ENCODE results near the gene CYP2R1. TPM values are rescaled to one million over a fixed set of nuclear protein-coding genes. Genes with fewer than 3 reads are reported as not detected.

CYP2R1 gene
- total and polyA plus RNA-seq, 2 experiments from 2014 or later = 11.8 to 16.4 TPM

GRCh38 chr11:14894657-14895598 is 2.9 kb upstream of the CYP2R1 start:
- TF ChIP-seq NANOG (IDR thresholded peaks at IDR 0.05; ENCODE audit: borderline replicate concordance) = no peak
- no peak for TF ChIP-seq ZNF331 (CRISPR knock-in tag; IDR thresholded peaks at IDR 0.05; ENCODE audit: low read depth)
- no peak for TF ChIP-seq EZH2 (IDR thresholded peaks at IDR 0.05; ENCODE audit: low read depth, unreplicated experiment)
- TF ChIP-seq POLR2AphosphoS5 (IDR thresholded peaks at IDR 0.05; ENCODE audit: low read depth) = no peak
- TF ChIP-seq, protein P1, sequence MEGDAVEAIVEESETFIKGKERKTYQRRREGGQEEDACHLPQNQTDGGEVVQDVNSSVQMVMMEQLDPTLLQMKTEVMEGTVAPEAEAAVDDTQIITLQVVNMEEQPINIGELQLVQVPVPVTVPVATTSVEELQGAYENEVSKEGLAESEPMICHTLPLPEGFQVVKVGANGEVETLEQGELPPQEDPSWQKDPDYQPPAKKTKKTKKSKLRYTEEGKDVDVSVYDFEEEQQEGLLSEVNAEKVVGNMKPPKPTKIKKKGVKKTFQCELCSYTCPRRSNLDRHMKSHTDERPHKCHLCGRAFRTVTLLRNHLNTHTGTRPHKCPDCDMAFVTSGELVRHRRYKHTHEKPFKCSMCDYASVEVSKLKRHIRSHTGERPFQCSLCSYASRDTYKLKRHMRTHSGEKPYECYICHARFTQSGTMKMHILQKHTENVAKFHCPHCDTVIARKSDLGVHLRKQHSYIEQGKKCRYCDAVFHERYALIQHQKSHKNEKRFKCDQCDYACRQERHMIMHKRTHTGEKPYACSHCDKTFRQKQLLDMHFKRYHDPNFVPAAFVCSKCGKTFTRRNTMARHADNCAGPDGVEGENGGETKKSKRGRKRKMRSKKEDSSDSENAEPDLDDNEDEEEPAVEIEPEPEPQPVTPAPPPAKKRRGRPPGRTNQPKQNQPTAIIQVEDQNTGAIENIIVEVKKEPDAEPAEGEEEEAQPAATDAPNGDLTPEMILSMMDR (conservative IDR thresholded peaks at IDR 0.05; ENCODE audit: low read depth in 2 of 2) = no peak
- no peak for TF ChIP-seq EZH2phosphoT487 (IDR thresholded peaks at IDR 0.05; ENCODE audit: unreplicated experiment)
- TF ChIP-seq JUNB (IDR thresholded peaks at IDR 0.05; ENCODE audit: unreplicated experiment) = no peak
- TF ChIP-seq, protein P2, sequence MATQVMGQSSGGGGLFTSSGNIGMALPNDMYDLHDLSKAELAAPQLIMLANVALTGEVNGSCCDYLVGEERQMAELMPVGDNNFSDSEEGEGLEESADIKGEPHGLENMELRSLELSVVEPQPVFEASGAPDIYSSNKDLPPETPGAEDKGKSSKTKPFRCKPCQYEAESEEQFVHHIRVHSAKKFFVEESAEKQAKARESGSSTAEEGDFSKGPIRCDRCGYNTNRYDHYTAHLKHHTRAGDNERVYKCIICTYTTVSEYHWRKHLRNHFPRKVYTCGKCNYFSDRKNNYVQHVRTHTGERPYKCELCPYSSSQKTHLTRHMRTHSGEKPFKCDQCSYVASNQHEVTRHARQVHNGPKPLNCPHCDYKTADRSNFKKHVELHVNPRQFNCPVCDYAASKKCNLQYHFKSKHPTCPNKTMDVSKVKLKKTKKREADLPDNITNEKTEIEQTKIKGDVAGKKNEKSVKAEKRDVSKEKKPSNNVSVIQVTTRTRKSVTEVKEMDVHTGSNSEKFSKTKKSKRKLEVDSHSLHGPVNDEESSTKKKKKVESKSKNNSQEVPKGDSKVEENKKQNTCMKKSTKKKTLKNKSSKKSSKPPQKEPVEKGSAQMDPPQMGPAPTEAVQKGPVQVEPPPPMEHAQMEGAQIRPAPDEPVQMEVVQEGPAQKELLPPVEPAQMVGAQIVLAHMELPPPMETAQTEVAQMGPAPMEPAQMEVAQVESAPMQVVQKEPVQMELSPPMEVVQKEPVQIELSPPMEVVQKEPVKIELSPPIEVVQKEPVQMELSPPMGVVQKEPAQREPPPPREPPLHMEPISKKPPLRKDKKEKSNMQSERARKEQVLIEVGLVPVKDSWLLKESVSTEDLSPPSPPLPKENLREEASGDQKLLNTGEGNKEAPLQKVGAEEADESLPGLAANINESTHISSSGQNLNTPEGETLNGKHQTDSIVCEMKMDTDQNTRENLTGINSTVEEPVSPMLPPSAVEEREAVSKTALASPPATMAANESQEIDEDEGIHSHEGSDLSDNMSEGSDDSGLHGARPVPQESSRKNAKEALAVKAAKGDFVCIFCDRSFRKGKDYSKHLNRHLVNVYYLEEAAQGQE (IDR thresholded peaks at IDR 0.05; ENCODE audit: unreplicated experiment) = no peak
- no peak for TF ChIP-seq CREB1 (CRISPR knock-in tag; IDR thresholded peaks at IDR 0.05; ENCODE audit: low read depth)
- TF ChIP-seq, protein P3, sequence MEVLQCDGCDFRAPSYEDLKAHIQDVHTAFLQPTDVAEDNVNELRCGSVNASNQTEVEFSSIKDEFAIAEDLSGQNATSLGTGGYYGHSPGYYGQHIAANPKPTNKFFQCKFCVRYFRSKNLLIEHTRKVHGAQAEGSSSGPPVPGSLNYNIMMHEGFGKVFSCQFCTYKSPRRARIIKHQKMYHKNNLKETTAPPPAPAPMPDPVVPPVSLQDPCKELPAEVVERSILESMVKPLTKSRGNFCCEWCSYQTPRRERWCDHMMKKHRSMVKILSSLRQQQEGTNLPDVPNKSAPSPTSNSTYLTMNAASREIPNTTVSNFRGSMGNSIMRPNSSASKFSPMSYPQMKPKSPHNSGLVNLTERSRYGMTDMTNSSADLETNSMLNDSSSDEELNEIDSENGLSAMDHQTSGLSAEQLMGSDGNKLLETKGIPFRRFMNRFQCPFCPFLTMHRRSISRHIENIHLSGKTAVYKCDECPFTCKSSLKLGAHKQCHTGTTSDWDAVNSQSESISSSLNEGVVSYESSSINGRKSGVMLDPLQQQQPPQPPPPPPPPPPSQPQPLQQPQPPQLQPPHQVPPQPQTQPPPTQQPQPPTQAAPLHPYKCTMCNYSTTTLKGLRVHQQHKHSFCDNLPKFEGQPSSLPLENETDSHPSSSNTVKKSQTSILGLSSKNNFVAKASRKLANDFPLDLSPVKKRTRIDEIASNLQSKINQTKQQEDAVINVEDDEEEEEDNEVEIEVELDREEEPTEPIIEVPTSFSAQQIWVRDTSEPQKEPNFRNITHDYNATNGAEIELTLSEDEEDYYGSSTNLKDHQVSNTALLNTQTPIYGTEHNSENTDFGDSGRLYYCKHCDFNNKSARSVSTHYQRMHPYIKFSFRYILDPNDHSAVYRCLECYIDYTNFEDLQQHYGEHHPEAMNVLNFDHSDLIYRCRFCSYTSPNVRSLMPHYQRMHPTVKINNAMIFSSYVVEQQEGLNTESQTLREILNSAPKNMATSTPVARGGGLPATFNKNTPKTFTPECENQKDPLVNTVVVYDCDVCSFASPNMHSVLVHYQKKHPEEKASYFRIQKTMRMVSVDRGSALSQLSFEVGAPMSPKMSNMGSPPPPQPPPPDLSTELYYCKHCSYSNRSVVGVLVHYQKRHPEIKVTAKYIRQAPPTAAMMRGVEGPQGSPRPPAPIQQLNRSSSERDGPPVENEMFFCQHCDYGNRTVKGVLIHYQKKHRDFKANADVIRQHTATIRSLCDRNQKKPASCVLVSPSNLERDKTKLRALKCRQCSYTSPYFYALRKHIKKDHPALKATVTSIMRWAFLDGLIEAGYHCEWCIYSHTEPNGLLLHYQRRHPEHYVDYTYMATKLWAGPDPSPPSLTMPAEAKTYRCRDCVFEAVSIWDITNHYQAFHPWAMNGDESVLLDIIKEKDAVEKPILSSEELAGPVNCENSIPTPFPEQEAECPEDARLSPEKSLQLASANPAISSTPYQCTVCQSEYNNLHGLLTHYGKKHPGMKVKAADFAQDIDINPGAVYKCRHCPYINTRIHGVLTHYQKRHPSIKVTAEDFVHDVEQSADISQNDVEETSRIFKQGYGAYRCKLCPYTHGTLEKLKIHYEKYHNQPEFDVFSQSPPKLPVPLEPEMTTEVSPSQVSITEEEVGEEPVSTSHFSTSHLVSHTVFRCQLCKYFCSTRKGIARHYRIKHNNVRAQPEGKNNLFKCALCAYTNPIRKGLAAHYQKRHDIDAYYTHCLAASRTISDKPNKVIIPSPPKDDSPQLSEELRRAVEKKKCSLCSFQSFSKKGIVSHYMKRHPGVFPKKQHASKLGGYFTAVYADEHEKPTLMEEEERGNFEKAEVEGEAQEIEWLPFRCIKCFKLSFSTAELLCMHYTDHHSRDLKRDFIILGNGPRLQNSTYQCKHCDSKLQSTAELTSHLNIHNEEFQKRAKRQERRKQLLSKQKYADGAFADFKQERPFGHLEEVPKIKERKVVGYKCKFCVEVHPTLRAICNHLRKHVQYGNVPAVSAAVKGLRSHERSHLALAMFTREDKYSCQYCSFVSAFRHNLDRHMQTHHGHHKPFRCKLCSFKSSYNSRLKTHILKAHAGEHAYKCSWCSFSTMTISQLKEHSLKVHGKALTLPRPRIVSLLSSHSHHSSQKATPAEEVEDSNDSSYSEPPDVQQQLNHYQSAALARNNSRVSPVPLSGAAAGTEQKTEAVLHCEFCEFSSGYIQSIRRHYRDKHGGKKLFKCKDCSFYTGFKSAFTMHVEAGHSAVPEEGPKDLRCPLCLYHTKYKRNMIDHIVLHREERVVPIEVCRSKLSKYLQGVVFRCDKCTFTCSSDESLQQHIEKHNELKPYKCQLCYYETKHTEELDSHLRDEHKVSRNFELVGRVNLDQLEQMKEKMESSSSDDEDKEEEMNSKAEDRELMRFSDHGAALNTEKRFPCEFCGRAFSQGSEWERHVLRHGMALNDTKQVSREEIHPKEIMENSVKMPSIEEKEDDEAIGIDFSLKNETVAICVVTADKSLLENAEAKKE (CRISPR knock-in tag; IDR thresholded peaks at IDR 0.05) = no peak
- TF ChIP-seq ZNF114 (CRISPR knock-in tag; IDR thresholded peaks at IDR 0.05) = no peak
- TF ChIP-seq ETS1 (IDR thresholded peaks at IDR 0.05) = no peak
- TF ChIP-seq STAT1 (IDR thresholded peaks at IDR 0.05; ENCODE audit: unreplicated experiment) = no peak
- ATAC-seq (no peak), DNase-seq (ENCODE audit: low spot score) (no peak)
- Histone ChIP-seq H3K9me2 (ENCODE audit: insufficient read depth) (no peaks in the 10 kb centered on the region), H3K4me1 (ENCODE audit: insufficient read depth) (0 out of 2 replicates have a peak, but pooled peaks cover 10% of the 10 kb centered on the region), H3K36me3 (ENCODE audit: insufficient read depth) (no peaks in the 10 kb centered on the region), H3K4me2 (no peak overlapping the region), H3K27ac (ENCODE audit: low read depth) (no peak overlapping the region), H4K20me1 (replicated peaks; ENCODE audit: insufficient read depth) (no peaks in the 10 kb centered on the region), H3K4me3 (no peak overlapping the region), H3K79me2 (replicated peaks; ENCODE audit: insufficient read depth) (no peaks in the 10 kb centered on the region), H3F3A (replicated peaks; ENCODE audit: low read depth) (no peaks in the 10 kb centered on the region), H2AFZ (peak overlapping the region; percentile 48; the same call in 1 of the 2 replicates), H3K27me3 (ENCODE audit: insufficient read depth) (peaks cover 10% of the 10 kb centered on the region)
- Mint-ChIP-seq H3K4me1 (peaks cover 16% of the 10 kb centered on the region), H3K27ac (peak overlapping the region; percentile 15; the same call in 1 of the 2 replicates), H3K4me3 (no peak overlapping the region), H3K36me3 (ENCODE audit: low read depth) (peaks cover 12% of the 10 kb centered on the region), H3K27me3 (ENCODE audit: insufficient read depth, low read depth, poor library complexity) (peaks cover 22% of the 10 kb centered on the region), H3K9me3 (peaks cover 23% of the 10 kb centered on the region; the same call in 2 of the 3 replicates)
